ENCODE measurements around the gene PITPNM2. TPM values are rescaled to one million over a fixed set of nuclear protein-coding genes. Genes with fewer than 3 reads are reported as not detected.

Gene PITPNM2
- total and polyA plus RNA-seq, 2 experiments from 2014 or later, result 0.82 to 3.0 TPM

DNA sequence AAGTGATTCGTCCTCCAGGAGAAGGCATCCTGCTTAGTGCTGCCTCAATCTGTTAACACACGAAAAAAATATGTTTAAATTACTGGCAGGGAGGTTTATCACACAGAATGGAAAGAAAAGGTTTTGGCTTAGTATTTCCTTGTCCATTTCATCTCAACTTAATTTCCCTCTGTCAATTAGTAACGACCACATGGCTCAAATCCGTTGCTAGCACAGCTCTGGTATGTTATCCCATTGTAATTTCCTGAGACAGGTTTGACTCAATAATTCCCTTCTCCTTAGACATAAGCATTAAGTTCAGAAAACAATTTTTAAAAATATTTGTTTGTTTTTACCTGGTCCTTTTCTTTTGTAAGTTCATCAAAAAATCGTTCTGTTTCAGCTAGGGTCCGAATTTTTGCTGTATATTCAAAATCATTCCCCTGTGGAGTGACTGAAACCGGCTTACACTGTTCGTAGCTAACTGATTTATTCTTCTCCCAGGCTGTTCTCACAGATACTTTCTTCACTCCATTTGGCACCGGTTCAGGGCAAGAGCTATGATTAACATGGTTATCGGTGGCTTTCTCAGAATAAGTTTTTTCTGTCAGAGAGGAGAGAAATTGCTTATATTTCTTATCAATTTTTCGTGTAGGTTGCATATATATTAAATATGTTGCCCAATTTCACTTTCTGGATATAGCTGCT lies 10.1 kb upstream of the PITPNM2 start:
- no peak overlapping the region for H3K4me2 ChIP-seq
- Mint-ChIP-seq H3K27ac (no peak overlapping the region), H3K9me3 (no peaks in the 10 kb centered on the region), H3K27me3 (ENCODE audit: insufficient read depth, low read depth, poor library complexity) (no peaks in the 10 kb centered on the region), H3K4me1 (no peaks in the 10 kb centered on the region), H3K36me3 (ENCODE audit: low read depth) (peaks cover 32% of the 10 kb centered on the region; the same call in 2 of the 3 replicates), H3K4me3 (no peak overlapping the region)
- no peaks in the 10 kb centered on the region for H3K4me1 ChIP-seq (ENCODE audit: insufficient read depth)
- H3K4me3 ChIP-seq, result no peak overlapping the region
- no peak for DNase-seq (ENCODE audit: low spot score)
- no peaks in the 10 kb centered on the region for H3K27me3 ChIP-seq (ENCODE audit: insufficient read depth)
- no peak overlapping the region for H3K27ac ChIP-seq (ENCODE audit: low read depth)
- TF ChIP-seq JUNB (IDR thresholded peaks at IDR 0.05; ENCODE audit: unreplicated experiment) (no peak), STAT1 (IDR thresholded peaks at IDR 0.05; ENCODE audit: unreplicated experiment) (no peak), POLR2AphosphoS5 (IDR thresholded peaks at IDR 0.05; ENCODE audit: low read depth) (no peak), ZNF114 (CRISPR knock-in tag; IDR thresholded peaks at IDR 0.05) (no peak), NANOG (IDR thresholded peaks at IDR 0.05; ENCODE audit: borderline replicate concordance) (no peak), CTCF (conservative IDR thresholded peaks at IDR 0.05; ENCODE audit: low read depth in 2 of 2) (no peak), ZNF331 (CRISPR knock-in tag; IDR thresholded peaks at IDR 0.05; ENCODE audit: low read depth) (no peak), REST (IDR thresholded peaks at IDR 0.05; ENCODE audit: unreplicated experiment) (no peak)
- TF ChIP-seq, protein P1, sequence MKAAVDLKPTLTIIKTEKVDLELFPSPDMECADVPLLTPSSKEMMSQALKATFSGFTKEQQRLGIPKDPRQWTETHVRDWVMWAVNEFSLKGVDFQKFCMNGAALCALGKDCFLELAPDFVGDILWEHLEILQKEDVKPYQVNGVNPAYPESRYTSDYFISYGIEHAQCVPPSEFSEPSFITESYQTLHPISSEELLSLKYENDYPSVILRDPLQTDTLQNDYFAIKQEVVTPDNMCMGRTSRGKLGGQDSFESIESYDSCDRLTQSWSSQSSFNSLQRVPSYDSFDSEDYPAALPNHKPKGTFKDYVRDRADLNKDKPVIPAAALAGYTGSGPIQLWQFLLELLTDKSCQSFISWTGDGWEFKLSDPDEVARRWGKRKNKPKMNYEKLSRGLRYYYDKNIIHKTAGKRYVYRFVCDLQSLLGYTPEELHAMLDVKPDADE (IDR thresholded peaks at IDR 0.05), result no peak
- H3K36me3 ChIP-seq (ENCODE audit: insufficient read depth), result peaks cover 10% of the 10 kb centered on the region; the same call in 1 of the 2 replicates
- H4K20me1 ChIP-seq (replicated peaks; ENCODE audit: insufficient read depth), result no peaks in the 10 kb centered on the region
- H2AFZ ChIP-seq, result no peak overlapping the region
- no peaks in the 10 kb centered on the region; the same call in 1 of the 2 replicates for H3F3A ChIP-seq (replicated peaks; ENCODE audit: low read depth)
- H3K79me2 ChIP-seq (replicated peaks; ENCODE audit: insufficient read depth), result no peaks in the 10 kb centered on the region
- ATAC-seq, result no peak
- no peaks in the 10 kb centered on the region for H3K9me2 ChIP-seq (ENCODE audit: insufficient read depth)

Measured in GM23338 (cell line).